A673 (cell line): ENCODE measurements around the gene ATG14.

ENCODE experiments used
- CTCF ChIP-seq: fragments of 300-800, 200-600 bp; sonication (generic); conservative IDR thresholded peaks from 2 replicates; pipeline ENCODE4 v1.5.1; 2017; ENCODE audit warnings: low read depth, mild to moderate bottlenecking, antibody characterized with exemption, low read length, moderate library complexity, mixed read lengths
- EZH2 ChIP-seq: fragments of 200-600 bp; sonication (generic); IDR thresholded peaks from 2 replicates; pipeline ENCODE4 v1.6.1; 2017; ENCODE audit warnings: borderline replicate concordance, low read depth, mild to moderate bottlenecking, mixed read lengths, antibody characterized with exemption, low read length; ENCODE audit not compliant: poor library complexity, severe bottlenecking

GRCh38 chr14:55458800-55459515, 47.3 kb upstream of the ATG14 start:
- TF ChIP-seq CTCF (no peak), EZH2 (no peak)
